CD14-positive monocyte (primary cell): ENCODE measurements around the gene PWWP2B. TPM values are rescaled to one million over a fixed set of nuclear protein-coding genes. Genes with fewer than 3 reads are reported as not detected.

Source experiments
- DNase-seq, 3 donors: peaks; one replicate each; pipeline ENCODE4 v3.0.0-alpha.2; 2011 to 2022
- H2AFZ ChIP-seq: 2 replicates; pipeline ENCODE4 v1.6.0; 2012; ENCODE audit warnings: mild to moderate bottlenecking, low read depth, low read length, inconsistent platforms; ENCODE audit not compliant: insufficient read depth, poor library complexity, severe bottlenecking
- H3K27ac ChIP-seq, 2 donors: 1 replicate in 1 of 2; 2 replicates in 1 of 2; pipeline ENCODE4 v1.5.1; 2012 to 2013; ENCODE audit warnings: low read length in 2 of 2, control low read depth in 1 of 2, inconsistent platforms in 1 of 2, low read depth in 1 of 2, mild to moderate bottlenecking in 1 of 2
- H3K27me3 ChIP-seq, 2 donors: one replicate each; pipeline versions ENCODE4 v1.6.0 to v1.6.1; 2011 to 2013; ENCODE audit warnings: low read length in 2 of 2; ENCODE audit not compliant: control insufficient read depth in 2 of 2, insufficient read depth in 2 of 2
- H3K36me3 ChIP-seq, 2 donors: replicated peaks in 1 of 2; 1 replicate in 1 of 2; 2 replicates in 1 of 2; pipeline versions ENCODE4 v1.5.1 to v1.6.1; 2012 to 2013; ENCODE audit warnings: low read length in 2 of 2, control low read depth in 1 of 2, inconsistent platforms in 1 of 2, mild to moderate bottlenecking in 1 of 2; ENCODE audit not compliant: insufficient read depth in 2 of 2, control insufficient read depth in 1 of 2
- H3K4me1 ChIP-seq, 2 donors: 1 replicate in 1 of 2; 2 replicates in 1 of 2; pipeline versions ENCODE4 v1.5.1 to v1.6.1; 2012 to 2013; ENCODE audit warnings: low read length in 2 of 2, control low read depth in 1 of 2, inconsistent platforms in 1 of 2, mild to moderate bottlenecking in 1 of 2, moderate library complexity in 1 of 2; ENCODE audit not compliant: insufficient read depth in 2 of 2, control insufficient read depth in 1 of 2
- H3K4me2 ChIP-seq: replicated peaks from 2 replicates; pipeline ENCODE3; 2012; ENCODE audit warnings: low read length, moderate library complexity, mild to moderate bottlenecking; ENCODE audit not compliant: poor library complexity, severe bottlenecking; ENCODE audit errors: extremely low read depth
- H3K4me3 ChIP-seq, 3 experiments: fragments of 200-600 bp in 1 of 3; sonication (generic) in 1 of 3; replicated peaks in 1 of 3; 1 replicate in 2 of 3; 2 replicates in 1 of 3; pipeline ENCODE4 v1.5.1; 2011 to 2013; ENCODE audit warnings: low read length in 3 of 3, mild to moderate bottlenecking in 3 of 3, control low read depth in 2 of 3, low read depth in 2 of 3, inconsistent platforms in 1 of 3, moderate library complexity in 1 of 3
- H3K79me2 ChIP-seq: 2 replicates; pipeline ENCODE4 v1.6.0; 2012; ENCODE audit warnings: mild to moderate bottlenecking, control low read depth, inconsistent platforms, low read length, moderate library complexity; ENCODE audit not compliant: insufficient read depth
- H3K9ac ChIP-seq: 2 replicates; pipeline ENCODE4 v1.6.0; 2017; ENCODE audit warnings: low read length, mild to moderate bottlenecking; ENCODE audit not compliant: insufficient read depth, poor library complexity, severe bottlenecking
- H3K9me3 ChIP-seq, 2 donors: replicated peaks in 1 of 2; 1 replicate in 1 of 2; 2 replicates in 1 of 2; pipeline versions ENCODE4 v1.5.1 to v1.6.1; 2012 to 2013; ENCODE audit warnings: low read length in 2 of 2, control low read depth in 1 of 2; ENCODE audit not compliant: control insufficient read depth in 1 of 2, insufficient read depth in 1 of 2
- H4K20me1 ChIP-seq: 2 replicates; pipeline ENCODE4 v1.6.0; 2012; ENCODE audit warnings: mild to moderate bottlenecking, low read length, control low read depth, moderate library complexity; ENCODE audit not compliant: insufficient read depth
- H3K27ac Mint-ChIP-seq, 7 donors: one replicate each; pipeline ENCODE4 v1.8.0; 2020; ENCODE audit warnings: mild to moderate bottlenecking in 7 of 7, mixed read lengths in 7 of 7, moderate library complexity in 6 of 7, inconsistent platforms in 2 of 7
- H3K27me3 Mint-ChIP-seq, 3 donors: one replicate each; pipeline ENCODE4 v1.8.0; 2021 to 2022; ENCODE audit warnings: low read depth in 3 of 3, mild to moderate bottlenecking in 3 of 3, mixed read lengths in 3 of 3, moderate library complexity in 3 of 3, inconsistent platforms in 1 of 3
- H3K36me3 Mint-ChIP-seq, 2 donors: one replicate each; pipeline ENCODE4 v1.8.0; 2020; ENCODE audit warnings: mixed read lengths in 2 of 2, inconsistent platforms in 1 of 2, mild to moderate bottlenecking in 1 of 2
- H3K4me1 Mint-ChIP-seq: one replicate; pipeline ENCODE4 v1.8.0; 2020; ENCODE audit warnings: mild to moderate bottlenecking, mixed read lengths
- H3K4me3 Mint-ChIP-seq, 2 donors: one replicate each; pipeline ENCODE4 v1.8.0; 2020; ENCODE audit warnings: mild to moderate bottlenecking in 2 of 2, mixed read lengths in 2 of 2, moderate library complexity in 1 of 2
- H3K9me3 Mint-ChIP-seq, 7 donors: one replicate each; pipeline ENCODE4 v1.8.0; 2020 to 2022; ENCODE audit warnings: mixed read lengths in 7 of 7, mild to moderate bottlenecking in 6 of 7, moderate library complexity in 6 of 7, inconsistent platforms in 2 of 7
- CTCF ChIP-seq: fragments of 200-600 bp; IDR thresholded peaks from one replicate; pipeline ENCODE4 v1.8.0; 2022; ENCODE audit warnings: antibody characterized with exemption, mild to moderate bottlenecking
- WGBS: methylation state at CpG from one replicate; pipeline ENCODE4 v1.1.5; 2013; ENCODE audit warnings: missing lambda C conversion rate; ENCODE audit not compliant: insufficient coverage; 5-methylcytosine and 5-hydroxymethylcytosine counted together
- intact Hi-C, 2 donors: fragments of 100-400 bp; cut with micrococcal nuclease; formaldehyde crosslinking; loops; one replicate each; pipeline versions ENCODE4 v1.15.0 to v1.15.1; 2023
- polyA plus RNA-seq, 3 donors: library from polyadenylated mRNA; depleted of rRNA in 1 of 3; unstranded in 2 of 3; stranded (reverse) in 1 of 3; fragments of 300-500 nt in 2 of 3; fragments of >200 nt in 1 of 3; fragmentation: Illumina TruSeq in 2 of 3; gene quantifications; 1 replicate in 2 of 3; 2 replicates in 1 of 3; pipeline ENCODE4 v1.2.3, GENCODE V29; 2012 to 2021

Gene PWWP2B
- polyA plus RNA-seq, 3 donors = 2.4 to 6.9 (median 2.7) TPM

GRCh38 chr10:132353456-132354355, 43.3 kb upstream of the PWWP2B start:
- Histone ChIP-seq H3K9ac (no peak overlapping the region), H3K27ac (no peak overlapping the region), H3K4me1 (peaks cover 2 to 8% of the 10 kb centered on the region in 2 donors), H3K36me3 (peaks cover 4 to 32% of the 10 kb centered on the region in 2 donors), H4K20me1 (no peaks in the 10 kb centered on the region), H3K27me3 (no peaks in the 10 kb centered on the region), H3K79me2 (no peaks in the 10 kb centered on the region), H3K9me3 (peaks cover 0 to 7% of the 10 kb centered on the region in 2 donors), H3K4me3 (no peak overlapping the region), H3K4me2 (no peak overlapping the region), H2AFZ (no peak overlapping the region)
- H3K4me3 Mint-ChIP-seq = no peak overlapping the region
- peaks cover 0 to 2% (median 0%) of the 10 kb centered on the region in 3 donors for H3K27me3 Mint-ChIP-seq
- intact Hi-C loops = loop anchor here (2.0 to 5.0 kb wide), 2 partner anchors 46 to 131 kb away; partner anchors contain the start of gene STK32C (in 1 of the 2)
- 96% methylated on average over 15 of the region's 20 CpGs for WGBS
- no peak for TF ChIP-seq CTCF
- peaks cover 17% of the 10 kb centered on the region for H3K4me1 Mint-ChIP-seq
- DNase-seq = no peak
- no peak overlapping the region for H3K27ac Mint-ChIP-seq
- H3K36me3 Mint-ChIP-seq = peaks cover 31 to 42% of the 10 kb centered on the region in 2 donors
- H3K9me3 Mint-ChIP-seq = peaks cover 0 to 4% (median 2%) of the 10 kb centered on the region in 7 donors

- Mint-ChIP-seq H3K4me3 (no peak overlapping the region), H3K9me3 (peaks cover 0 to 4% (median 2%) of the 10 kb centered on the region in 7 donors), H3K27me3 (peaks cover 0 to 2% (median 0%) of the 10 kb centered on the region in 3 donors), H3K27ac (no peak overlapping the region), H3K4me1 (peaks cover 17% of the 10 kb centered on the region), H3K36me3 (peaks cover 25 to 37% of the 10 kb centered on the region in 2 donors)
- Histone ChIP-seq H2AFZ (no peak overlapping the region), H3K4me2 (no peak overlapping the region), H4K20me1 (no peaks in the 10 kb centered on the region), H3K9me3 (peaks cover 0 to 7% of the 10 kb centered on the region in 2 donors), H3K9ac (no peak overlapping the region), H3K79me2 (no peaks in the 10 kb centered on the region), H3K4me1 (peaks cover 2 to 8% of the 10 kb centered on the region in 2 donors), H3K27ac (no peak overlapping the region), H3K27me3 (no peaks in the 10 kb centered on the region), H3K4me3 (no peak overlapping the region), H3K36me3 (peaks cover 4 to 27% of the 10 kb centered on the region in 2 donors)
- 95% methylated on average over 16 of the region's 32 CpGs for WGBS
- intact Hi-C loops = loop anchor here in 1 of 2 donors (5.0 kb wide), 1 partner anchor 47 kb away; the partner anchor contains the start of gene STK32C
- TF ChIP-seq CTCF = no peak
- no peak for DNase-seq
These were observed 42.5 kb upstream of the PWWP2B start for GRCh38 chr10:132354356-132355094.
